Neural crest cell (in vitro differentiated cells): ENCODE data around the gene MAP2K7. TPM values are rescaled to one million over a fixed set of nuclear protein-coding genes. Genes with fewer than 3 reads are reported as not detected.

Source experiments
- DNase-seq: peaks from one replicate; pipeline ENCODE4 v3.0.0; 2021; ENCODE audit warnings: low read depth, mixed read lengths, low spot score
- H3K27ac Mint-ChIP-seq: one replicate; pipeline ENCODE4 v1.8.0; 2021; ENCODE audit warnings: mild to moderate bottlenecking, mixed read lengths; ENCODE audit not compliant: unreplicated experiment
- H3K27me3 Mint-ChIP-seq: 2 replicates; pipeline ENCODE4 v1.8.0; 2021; ENCODE audit warnings: low read depth, mild to moderate bottlenecking, mixed read lengths
- H3K36me3 Mint-ChIP-seq: 2 replicates; pipeline ENCODE4 v1.8.0; 2021; ENCODE audit warnings: low read depth, mild to moderate bottlenecking, mixed read lengths
- H3K4me1 Mint-ChIP-seq: 2 replicates; pipeline ENCODE4 v1.8.0; 2021; ENCODE audit warnings: mixed read lengths
- H3K4me3 Mint-ChIP-seq: one replicate; pipeline ENCODE4 v1.8.0; 2021; ENCODE audit warnings: mild to moderate bottlenecking, mixed read lengths
- H3K9me3 Mint-ChIP-seq: 2 replicates; pipeline ENCODE4 v1.8.0; 2021; ENCODE audit warnings: mixed read lengths
- CTCF ChIP-seq: fragments of 200-600 bp; sonication (generic); conservative IDR thresholded peaks from 2 replicates; pipeline ENCODE4 v1.5.0; 2021; ENCODE audit warnings: antibody characterized with exemption, mild to moderate bottlenecking
- total RNA-seq: library from RNA; stranded (reverse); gene quantifications from 2 replicates; pipeline ENCODE4 v1.2.1, GENCODE V29; 2021

MAP2K7 gene
- total RNA-seq, 1 donor from 2014 or later = 50.7 TPM

DNA sequence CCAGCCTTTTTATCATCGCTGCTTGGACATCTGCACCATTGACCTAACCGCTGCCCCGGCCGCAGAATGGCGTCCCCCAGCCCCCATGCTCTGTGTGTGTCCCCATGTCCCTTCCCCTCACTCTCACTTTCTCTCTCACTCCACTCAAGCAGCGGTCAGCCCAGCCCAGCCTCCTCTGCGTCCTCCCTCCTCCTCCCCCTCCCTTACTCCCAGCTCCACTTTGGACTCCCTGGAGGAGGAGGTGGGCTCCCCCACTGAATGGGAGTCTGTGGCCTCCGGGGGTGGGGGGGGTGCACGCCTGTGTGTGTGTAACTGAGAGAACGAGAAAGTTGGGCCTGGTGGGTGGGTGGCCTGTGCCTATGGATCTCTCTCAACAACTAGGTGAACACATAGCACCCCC is 2.2 kb downstream of the MAP2K7 start:
- no peak for TF ChIP-seq CTCF
- Mint-ChIP-seq H3K4me1 (peaks cover 25% of the 10 kb centered on the region), H3K27ac (no peak overlapping the region), H3K9me3 (no peaks in the 10 kb centered on the region), H3K27me3 (peaks cover 6% of the 10 kb centered on the region), H3K36me3 (peaks cover 2% of the 10 kb centered on the region), H3K4me3 (peak overlapping the region; percentile 93)
- no peak for DNase-seq

DNA sequence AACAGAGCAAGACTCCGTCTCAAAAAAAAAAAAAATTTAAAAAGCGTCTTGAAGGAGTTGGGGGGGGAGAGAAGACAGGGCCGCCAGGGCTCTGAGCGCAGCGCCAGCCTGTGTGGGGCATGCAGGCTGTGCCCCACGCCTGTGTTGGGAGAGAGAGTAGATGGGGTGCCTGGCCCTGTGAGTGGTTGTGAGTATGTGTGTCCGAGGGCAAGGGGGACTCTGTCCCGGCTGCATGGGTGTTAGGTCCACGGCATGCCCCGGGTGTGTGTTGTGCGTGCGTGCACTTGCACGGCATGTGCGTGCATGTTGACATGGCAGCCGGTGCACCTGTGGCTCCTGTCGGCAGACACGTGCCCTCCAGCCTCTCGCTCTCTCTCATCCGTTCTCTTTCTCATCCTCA is 3.4 kb downstream of the MAP2K7 start:
- Mint-ChIP-seq H3K27ac (no peak overlapping the region), H3K36me3 (peaks cover 2% of the 10 kb centered on the region), H3K27me3 (peaks cover 12% of the 10 kb centered on the region), H3K4me1 (peaks cover 25% of the 10 kb centered on the region), H3K9me3 (no peaks in the 10 kb centered on the region), H3K4me3 (no peak overlapping the region)
- no peak for TF ChIP-seq CTCF
- no peak for DNase-seq

GRCh38 chr19:7907544-7907943 is 3.9 kb downstream of the MAP2K7 start:
- Mint-ChIP-seq H3K27ac (no peak overlapping the region), H3K9me3 (no peaks in the 10 kb centered on the region), H3K4me3 (no peak overlapping the region), H3K4me1 (peaks cover 23% of the 10 kb centered on the region), H3K27me3 (peaks cover 12% of the 10 kb centered on the region), H3K36me3 (peaks cover 2% of the 10 kb centered on the region)
- DNase-seq = no peak
- no peak for TF ChIP-seq CTCF

- no peak for TF ChIP-seq CTCF
- peaks cover 19% of the 10 kb centered on the region for H3K4me1 Mint-ChIP-seq
- H3K27ac Mint-ChIP-seq = no peak overlapping the region
- peak overlapping the region; percentile 62 for H3K4me3 Mint-ChIP-seq
- DNase-seq = no peak
- peaks cover 2% of the 10 kb centered on the region for H3K36me3 Mint-ChIP-seq
- H3K27me3 Mint-ChIP-seq = peaks cover 14% of the 10 kb centered on the region
- no peaks in the 10 kb centered on the region for H3K9me3 Mint-ChIP-seq
These were observed 4.5 kb downstream of the MAP2K7 start for GRCh38 chr19:7908078-7908699.

DNA sequence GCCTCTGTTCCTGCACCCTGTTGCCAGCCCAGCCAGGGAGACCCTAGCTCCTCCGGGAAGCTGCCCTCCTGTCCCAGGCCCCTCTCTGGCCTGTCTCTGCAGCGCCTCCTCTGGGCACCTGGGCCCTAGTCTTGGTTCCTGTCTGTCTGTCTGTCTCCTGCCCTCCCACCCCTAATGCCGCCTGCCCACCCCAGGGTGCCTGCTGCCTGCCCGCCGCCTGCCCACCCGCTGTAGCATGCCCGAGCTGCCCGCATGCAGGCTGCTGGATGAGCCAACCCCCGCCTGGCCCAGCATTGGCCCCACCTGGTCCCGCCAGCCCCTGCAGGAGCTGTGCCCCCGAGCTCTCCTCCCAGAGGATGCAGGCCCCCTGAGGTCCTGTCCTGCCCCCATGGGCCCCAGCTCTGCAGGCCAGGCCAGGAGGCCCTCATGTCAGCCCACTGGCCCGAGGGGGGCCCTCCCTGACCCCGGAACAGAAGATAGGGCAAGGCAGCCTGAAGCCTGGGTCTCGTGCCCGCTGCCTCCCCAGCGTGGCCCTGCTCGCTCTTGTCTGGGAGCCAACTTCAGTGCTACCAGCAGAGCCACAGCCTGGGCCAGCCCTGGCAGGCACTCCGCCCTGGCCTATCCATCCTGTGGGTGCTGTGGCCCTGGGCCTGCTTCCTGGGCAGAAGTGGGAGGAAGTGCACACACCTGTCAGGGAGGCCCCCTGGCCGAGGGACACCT is 5.2 kb downstream of the MAP2K7 start:
- no peak for TF ChIP-seq CTCF
- H3K9me3 Mint-ChIP-seq = no peaks in the 10 kb centered on the region
- H3K27me3 Mint-ChIP-seq = peaks cover 14% of the 10 kb centered on the region
- peaks cover 2% of the 10 kb centered on the region for H3K36me3 Mint-ChIP-seq
- H3K4me3 Mint-ChIP-seq = peak overlapping the region; percentile 62
- H3K27ac Mint-ChIP-seq = no peak overlapping the region
- no peak for DNase-seq
- peaks cover 14% of the 10 kb centered on the region for H3K4me1 Mint-ChIP-seq
